ENCODE measurements around the gene DEDD2.

DEDD2 gene

DNA sequence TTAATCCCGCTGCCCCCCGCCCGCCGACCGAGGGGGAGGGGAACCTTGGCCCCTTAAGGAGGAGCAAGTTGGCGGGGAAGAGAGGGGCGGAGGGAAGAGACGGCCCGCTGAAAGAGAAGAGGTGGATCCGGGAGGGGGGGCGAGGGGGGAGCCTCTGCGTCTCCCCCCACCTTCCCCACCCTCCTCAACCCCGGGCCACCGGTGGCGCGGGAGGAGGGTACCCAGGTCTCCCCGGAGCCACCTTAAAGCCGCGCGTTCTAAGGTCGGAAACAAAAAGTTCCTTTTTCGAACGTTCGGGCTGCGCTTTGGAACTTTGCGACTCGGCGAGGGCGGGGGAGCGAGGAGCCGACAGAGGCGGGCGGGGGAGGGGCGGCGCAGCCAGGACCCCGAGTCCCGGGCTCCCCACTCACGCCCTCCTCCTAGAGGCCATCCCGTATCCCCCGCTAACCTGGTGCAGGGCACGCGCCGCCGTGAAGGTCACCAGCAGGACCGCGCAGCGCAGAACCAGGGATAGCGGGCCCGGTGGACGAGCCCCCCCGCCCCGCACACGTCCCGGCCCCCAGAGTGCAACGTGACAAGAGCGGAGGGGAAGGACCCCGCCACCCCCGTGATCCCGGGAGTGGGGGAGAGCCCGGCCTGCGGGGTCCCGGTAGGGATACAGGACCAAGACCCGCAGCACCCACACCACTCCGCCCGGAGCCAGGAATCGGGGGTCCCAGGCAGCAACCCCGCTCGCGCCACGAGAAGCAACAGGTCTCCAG is 36.8 kb upstream of the DEDD2 start:
- POLR2A ChIA-PET (ENCODE audit: low non-redundant PET), result no interaction called here
- CTCF ChIA-PET, result interaction anchor here (1.8 kb wide), 1 partner anchor 26 kb away, joined by 5 read pairs; no protein-coding TSS in a partner anchor
- peak; percentile 60 for DNase-seq (ENCODE audit: low spot score)
- TF ChIP-seq, protein P1, sequence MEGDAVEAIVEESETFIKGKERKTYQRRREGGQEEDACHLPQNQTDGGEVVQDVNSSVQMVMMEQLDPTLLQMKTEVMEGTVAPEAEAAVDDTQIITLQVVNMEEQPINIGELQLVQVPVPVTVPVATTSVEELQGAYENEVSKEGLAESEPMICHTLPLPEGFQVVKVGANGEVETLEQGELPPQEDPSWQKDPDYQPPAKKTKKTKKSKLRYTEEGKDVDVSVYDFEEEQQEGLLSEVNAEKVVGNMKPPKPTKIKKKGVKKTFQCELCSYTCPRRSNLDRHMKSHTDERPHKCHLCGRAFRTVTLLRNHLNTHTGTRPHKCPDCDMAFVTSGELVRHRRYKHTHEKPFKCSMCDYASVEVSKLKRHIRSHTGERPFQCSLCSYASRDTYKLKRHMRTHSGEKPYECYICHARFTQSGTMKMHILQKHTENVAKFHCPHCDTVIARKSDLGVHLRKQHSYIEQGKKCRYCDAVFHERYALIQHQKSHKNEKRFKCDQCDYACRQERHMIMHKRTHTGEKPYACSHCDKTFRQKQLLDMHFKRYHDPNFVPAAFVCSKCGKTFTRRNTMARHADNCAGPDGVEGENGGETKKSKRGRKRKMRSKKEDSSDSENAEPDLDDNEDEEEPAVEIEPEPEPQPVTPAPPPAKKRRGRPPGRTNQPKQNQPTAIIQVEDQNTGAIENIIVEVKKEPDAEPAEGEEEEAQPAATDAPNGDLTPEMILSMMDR (conservative IDR thresholded peaks at IDR 0.05; ENCODE audit: low read depth), result no peak
- peak overlapping the region; percentile 98 for H3K27ac ChIP-seq

DNA sequence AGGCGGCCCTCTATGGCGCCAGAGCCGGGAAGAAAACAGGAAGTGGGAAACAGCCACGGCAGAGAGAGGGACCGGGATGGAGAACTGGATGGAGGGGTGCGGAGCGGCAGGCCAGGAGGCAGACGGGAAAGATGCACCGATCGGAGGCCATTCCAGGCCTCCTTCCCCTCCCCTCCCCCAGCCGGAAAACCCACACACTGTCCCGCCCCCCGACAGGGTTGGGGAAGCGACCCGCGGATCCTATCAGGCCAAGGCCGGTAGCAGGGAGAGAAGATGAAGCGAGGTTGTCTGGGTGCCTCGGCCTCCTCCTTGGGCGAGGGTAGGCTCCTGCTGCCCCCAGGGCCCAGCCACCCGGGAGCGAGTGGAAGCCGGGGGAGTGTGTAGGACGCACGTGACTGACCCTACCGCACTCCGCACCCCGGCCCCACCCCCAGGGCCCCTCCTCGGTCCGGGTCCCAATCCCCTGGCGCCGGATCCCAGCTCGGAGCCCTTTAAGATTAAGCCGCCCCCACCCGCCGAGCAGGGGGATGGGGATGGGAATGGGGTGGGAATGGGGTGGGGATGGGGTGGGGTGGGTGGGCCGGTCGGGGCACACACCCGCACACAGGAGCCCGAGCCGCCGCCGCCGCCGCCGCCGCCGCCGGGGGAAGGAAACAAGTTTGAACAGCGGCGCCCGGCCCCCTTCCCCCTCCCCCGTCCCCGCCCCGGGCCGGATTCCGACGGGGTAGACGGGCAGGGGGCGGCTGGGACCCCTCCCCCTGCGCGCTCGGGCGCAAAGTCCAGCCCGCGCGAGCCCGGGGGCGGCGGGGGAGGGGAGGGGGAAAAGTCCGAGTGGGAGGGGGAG is 36.0 kb upstream of the DEDD2 start:
- CTCF ChIA-PET, result interaction anchor here (1.8 kb wide), 1 partner anchor 27 kb away, joined by 5 read pairs; no protein-coding TSS in a partner anchor
- DNase-seq (ENCODE audit: low spot score), result peak; percentile 70
- TF ChIP-seq, protein P1 (conservative IDR thresholded peaks at IDR 0.05; ENCODE audit: low read depth), result no peak
- peak overlapping the region; percentile 98 for H3K27ac ChIP-seq
- POLR2A ChIA-PET (ENCODE audit: low non-redundant PET), result no interaction called here

DNA sequence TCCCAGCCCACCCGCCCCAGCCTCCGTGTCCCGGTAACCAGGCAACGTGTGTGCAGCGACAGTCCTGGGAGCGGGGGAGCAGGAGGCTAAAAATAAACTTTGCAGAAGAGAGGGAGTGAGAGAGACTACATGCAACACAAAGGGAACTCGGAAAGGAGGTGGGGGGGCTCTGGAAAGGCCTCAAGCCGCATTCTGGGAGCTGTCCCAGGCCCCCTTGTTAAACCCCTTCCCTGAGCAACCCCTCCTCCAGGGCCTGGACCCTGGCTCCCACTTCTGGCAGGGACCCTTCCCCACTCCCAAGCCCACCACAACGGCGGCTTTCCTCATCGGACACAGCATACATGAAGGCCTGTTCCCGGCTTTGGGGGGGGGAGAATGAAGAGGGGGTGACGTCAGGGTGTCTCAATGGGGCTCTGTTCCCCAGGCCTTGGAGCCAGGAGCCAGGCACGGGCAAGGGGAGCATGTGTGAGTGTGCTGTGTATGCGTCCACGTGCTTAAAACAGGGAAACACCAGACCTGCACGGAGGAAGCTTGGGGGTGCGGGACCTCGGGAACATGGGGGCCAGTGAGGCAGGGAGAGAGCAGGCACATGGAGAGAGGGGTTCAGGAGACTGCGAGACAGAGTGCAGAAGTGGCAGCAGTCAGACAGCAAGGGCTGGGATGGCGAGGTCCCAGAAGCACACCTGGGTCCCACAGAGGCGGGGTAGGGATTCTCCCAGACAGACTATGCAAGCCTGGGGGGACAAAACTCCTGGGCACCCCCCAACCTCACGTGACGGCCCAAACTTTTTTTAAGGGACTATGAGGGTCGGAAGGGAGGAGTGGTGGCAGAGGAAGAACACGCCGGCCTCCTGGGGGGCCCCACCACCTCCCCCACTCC is 35.1 kb upstream of the DEDD2 start:
- peak overlapping the region; percentile 98 for H3K27ac ChIP-seq
- TF ChIP-seq, protein P1 (conservative IDR thresholded peaks at IDR 0.05; ENCODE audit: low read depth), result no peak
- ChIA-PET POLR2A (ENCODE audit: low non-redundant PET) (no interaction called here), CTCF (interaction anchor here (1.7 to 1.8 kb wide), 2 partner anchors 26 to 28 kb away, joined by 5 to 9 read pairs; no protein-coding TSS in a partner anchor)
- no peak for DNase-seq (ENCODE audit: low spot score)

DNA sequence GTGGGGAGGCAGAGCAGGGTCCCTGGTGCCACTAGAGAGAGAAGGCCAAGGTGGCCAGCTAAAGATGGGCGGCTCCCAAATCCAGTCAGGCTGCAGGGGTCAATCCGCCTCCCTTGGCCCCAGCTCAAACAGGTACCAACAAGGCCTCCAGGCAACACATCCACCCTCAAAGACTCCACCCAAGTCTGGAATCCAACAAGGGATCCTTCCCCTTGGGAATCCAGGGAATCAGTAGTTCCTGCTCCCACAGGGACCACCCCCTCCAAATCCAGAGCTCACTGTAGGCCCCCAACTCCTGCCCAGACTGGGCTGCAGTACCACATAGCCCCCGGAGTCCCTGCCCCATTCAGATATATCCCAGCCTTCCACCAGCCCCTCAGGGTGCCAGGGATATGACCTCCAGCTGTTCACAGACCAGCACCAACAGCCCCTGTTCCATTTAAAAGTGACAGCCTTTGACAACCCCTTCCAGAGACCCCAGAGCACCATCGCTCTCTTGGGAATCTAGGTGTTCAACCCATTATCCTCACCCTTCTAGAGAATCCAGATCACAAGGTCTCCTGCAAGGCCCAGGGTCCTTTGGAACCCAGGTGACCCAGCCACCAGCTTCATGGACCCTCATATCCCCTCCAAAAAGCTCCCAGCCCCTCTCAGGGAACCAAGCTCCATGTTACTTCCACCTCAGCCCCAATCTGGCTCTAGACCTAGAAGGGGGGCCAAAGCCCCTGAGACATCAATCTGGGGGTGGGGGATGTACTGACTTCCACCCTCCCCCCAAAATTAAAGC is 34.3 kb upstream of the DEDD2 start:
- CTCF ChIA-PET, result interaction anchor here (1.7 kb wide), 1 partner anchor 27 kb away, joined by 9 read pairs; no protein-coding TSS in a partner anchor

More for the DNA sequence above, 34.3 kb upstream of the DEDD2 start:
- POLR2A ChIA-PET (ENCODE audit: low non-redundant PET), result interaction anchor here (0.6 to 0.9 kb wide), 2 partner anchors 27 to 32 kb away, joined by 3 to 4 read pairs; no protein-coding TSS in a partner anchor
- H3K27ac ChIP-seq, result peak overlapping the region; percentile 98
- DNase-seq (ENCODE audit: low spot score), result no peak
- TF ChIP-seq, protein P1 (conservative IDR thresholded peaks at IDR 0.05; ENCODE audit: low read depth), result no peak

Data from RWPE1 (cell line).